ENCODE results near the gene DLX3.

GRCh38 chr17:49977463-49978389 is 17.3 kb downstream of the DLX3 start:
- TF ChIP-seq EZH2phosphoT487 (conservative IDR thresholded peaks at IDR 0.05; ENCODE audit: low read length): no peak
- no peak for TF ChIP-seq CTCF (IDR thresholded peaks at IDR 0.05; ENCODE audit: insufficient read depth, low read length, poor library complexity, severe bottlenecking)

All from SU-DHL-6 (cell line).